LHCN-M2 (cell line): ENCODE results near the gene PTCD2. TPM values are rescaled to one million over a fixed set of nuclear protein-coding genes. Genes with fewer than 3 reads are reported as not detected.

ENCODE experiments used
- DNase-seq: peaks from one replicate; pipeline ENCODE4 v3.0.0-alpha.2; 2012; ENCODE audit warnings: low read depth
- polyA plus RNA-seq: library from polyadenylated mRNA; unstranded; fragments of >200 nt; gene quantifications from one replicate; pipeline ENCODE4 v1.2.1, GENCODE V29; 2012; ENCODE audit warnings: missing spikeins
- total RNA-seq: library from RNA; depleted of rRNA; stranded (reverse); fragments of >200 nt; gene quantifications from 2 replicates; pipeline ENCODE4 v1.2.3, GENCODE V29; 2014; rRNA removed

PTCD2 gene
- total RNA-seq = 19.0 and 25.3 TPM in 2 replicates
- 8.6 TPM for polyA plus RNA-seq

GRCh38 chr5:72319976-72320752 lies at the start of gene PTCD2, which contains the start of gene MRPS27:
Gene PTCD2 (plus strand): TSS chr5:72320373. CDS start chr5:72320383, 10 bp downstream.
Gene MRPS27 (minus strand): TSS chr5:72320240. CDS start chr5:72320221, 19 bp downstream.
- DNase-seq = peak; percentile 99

GRCh38 chr5:72271702-72272101 lies 48.5 kb upstream of the PTCD2 start:
- DNase-seq = no peak

- no peak for DNase-seq
These were observed 47.8 kb upstream of the PTCD2 start for GRCh38 chr5:72272398-72272797.

GRCh38 chr5:72273547-72273946 lies 46.6 kb upstream of the PTCD2 start:
- no peak for DNase-seq

GRCh38 chr5:72276219-72276752 lies 43.9 kb upstream of the PTCD2 start:
- DNase-seq = no peak

GRCh38 chr5:72280581-72281069 lies 39.5 kb upstream of the PTCD2 start:
- DNase-seq = peak; percentile 55

- no peak for DNase-seq
These were observed 38.8 kb upstream of the PTCD2 start for GRCh38 chr5:72281430-72281763.

GRCh38 chr5:72281764-72282499 lies 38.2 kb upstream of the PTCD2 start:
- peak; percentile 71 for DNase-seq

GRCh38 chr5:72282878-72283277 lies 37.3 kb upstream of the PTCD2 start:
- no peak for DNase-seq

GRCh38 chr5:72283358-72283757 lies 36.8 kb upstream of the PTCD2 start:
- DNase-seq = no peak

- no peak for DNase-seq
These were observed 35.4 kb upstream of the PTCD2 start for GRCh38 chr5:72284559-72285423.

GRCh38 chr5:72285424-72285821 lies 34.8 kb upstream of the PTCD2 start:
- no peak for DNase-seq

- no peak for DNase-seq
These were observed 33.4 kb upstream of the PTCD2 start for GRCh38 chr5:72286798-72287197.

- DNase-seq = no peak
These were observed 31.2 kb upstream of the PTCD2 start for GRCh38 chr5:72288924-72289323.

GRCh38 chr5:72290356-72291133 lies 29.6 kb upstream of the PTCD2 start:
- DNase-seq = peak; percentile 35

GRCh38 chr5:72291601-72292000 lies 28.6 kb upstream of the PTCD2 start:
- DNase-seq = no peak

GRCh38 chr5:72292411-72292810 lies 27.8 kb upstream of the PTCD2 start:
- no peak for DNase-seq

GRCh38 chr5:72293495-72294055 lies 26.6 kb upstream of the PTCD2 start:
- no peak for DNase-seq

GRCh38 chr5:72294473-72294872 lies 25.7 kb upstream of the PTCD2 start:
- DNase-seq = no peak

GRCh38 chr5:72295539-72295938 lies 24.6 kb upstream of the PTCD2 start:
- no peak for DNase-seq
